Right atrium auricular region (tissue), 2 donors: ENCODE measurements around the gene PRAF2. TPM values are rescaled to one million over a fixed set of nuclear protein-coding genes. Genes with fewer than 3 reads are reported as not detected.
A peak's percentile ranks its signal among the peaks of the same experiment; 100 is the strongest.

Experiments
- DNase-seq: peaks from one replicate; pipeline ENCODE4 v3.0.0-alpha.2; 2019; ENCODE audit warnings: low spot score
- H3K27ac ChIP-seq, 2 donors: fragments of 200-600 bp; sonication (generic); 1 replicate in 1 of 2; 2 replicates in 1 of 2; pipeline ENCODE4 v1.5.1; 2016 to 2019
- H3K27me3 ChIP-seq, 2 donors: fragments of 200-600 bp; sonication (generic); one replicate each; pipeline versions ENCODE4 v1.5.1 to v1.6.0; 2017 to 2019
- H3K36me3 ChIP-seq: fragments of 200-600 bp; sonication (generic); one replicate; pipeline ENCODE4 v1.5.1; 2016
- H3K4me1 ChIP-seq, 2 donors: fragments of 200-600 bp; sonication (generic); one replicate each; pipeline versions ENCODE4 v1.5.1 to v1.6.0; 2017 to 2019
- H3K4me3 ChIP-seq, 2 donors: fragments of 200-600 bp; sonication (generic); 1 replicate in 1 of 2; 2 replicates in 1 of 2; pipeline ENCODE4 v1.5.1; 2017 to 2019; ENCODE audit warnings: mild to moderate bottlenecking in 1 of 2, moderate library complexity in 1 of 2
- H3K9me3 ChIP-seq, 2 donors: fragments of 200-600 bp; sonication (generic); one replicate each; pipeline ENCODE4 v1.5.1; 2019
- CTCF ChIP-seq, 2 donors: fragments of 200-600 bp; sonication (generic); IDR thresholded peaks; one replicate each; pipeline ENCODE4 v1.5.1; 2019; ENCODE audit warnings: antibody characterized with exemption in 2 of 2
- total RNA-seq, 2 donors: library from RNA; depleted of rRNA; stranded (reverse); fragments of >200 nt; gene quantifications; one replicate each; pipeline ENCODE4 v1.1.0, GENCODE V29; 2016

The PRAF2 gene
- total RNA-seq, 2 donors from 2014 or later = 11.5 to 29.7 TPM

GRCh38 chrX:49103637-49104036, 29.8 kb upstream of the PRAF2 start:
- DNase-seq = no peak
- no peak for TF ChIP-seq CTCF (IDR thresholded peaks at IDR 0.05)
- no peaks in the 10 kb centered on the region for H3K36me3 ChIP-seq

GRCh38 chrX:49102190-49102589, 28.4 kb upstream of the PRAF2 start:
- Histone ChIP-seq H3K4me3 (no peak overlapping the region), H3K27ac (no peak overlapping the region), H3K9me3 (no peaks in the 10 kb centered on the region), H3K4me1 (no peaks in the 10 kb centered on the region), H3K27me3 (no peaks in the 10 kb centered on the region), H3K36me3 (no peaks in the 10 kb centered on the region)
- no peak for TF ChIP-seq CTCF (IDR thresholded peaks at IDR 0.05)
- DNase-seq = no peak

More at GRCh38 chrX:49103637-49104036, 29.8 kb upstream of the PRAF2 start:
- no peak overlapping the region for H3K27ac ChIP-seq
- H3K27me3 ChIP-seq = no peaks in the 10 kb centered on the region
- H3K4me1 ChIP-seq = no peaks in the 10 kb centered on the region
- H3K9me3 ChIP-seq = no peaks in the 10 kb centered on the region
- H3K4me3 ChIP-seq = no peak overlapping the region

GRCh38 chrX:49101629-49101984, 27.8 kb upstream of the PRAF2 start:
- H3K27me3 ChIP-seq = no peaks in the 10 kb centered on the region

GRCh38 chrX:49100704-49101628, 27.2 kb upstream of the PRAF2 start:
- peak; percentile 93 for DNase-seq

More at GRCh38 chrX:49101629-49101984, 27.8 kb upstream of the PRAF2 start:
- Histone ChIP-seq H3K4me3 (peak overlapping the region; percentile 45 to 58), H3K27ac (peak overlapping the region in 1 of 2 donors; percentile 71), H3K36me3 (no peaks in the 10 kb centered on the region), H3K4me1 (no peaks in the 10 kb centered on the region), H3K9me3 (no peaks in the 10 kb centered on the region)
- TF ChIP-seq CTCF (IDR thresholded peaks at IDR 0.05) = no peak
- no peak for DNase-seq

GRCh38 chrX:49096419-49096818, 22.6 kb upstream of the PRAF2 start:
- no peak for TF ChIP-seq CTCF (IDR thresholded peaks at IDR 0.05)
- Histone ChIP-seq H3K27me3 (no peaks in the 10 kb centered on the region), H3K9me3 (no peaks in the 10 kb centered on the region), H3K36me3 (no peaks in the 10 kb centered on the region), H3K4me1 (no peaks in the 10 kb centered on the region), H3K4me3 (no peak overlapping the region), H3K27ac (no peak overlapping the region)
- DNase-seq = no peak

More at GRCh38 chrX:49100704-49101628, 27.2 kb upstream of the PRAF2 start:
- peak overlapping the region; percentile 50 to 58 for H3K4me3 ChIP-seq
- no peaks in the 10 kb centered on the region for H3K4me1 ChIP-seq
- H3K27ac ChIP-seq = peak overlapping the region; percentile 9 to 71
- no peak for TF ChIP-seq CTCF (IDR thresholded peaks at IDR 0.05)
- H3K27me3 ChIP-seq = no peaks in the 10 kb centered on the region
- H3K9me3 ChIP-seq = no peaks in the 10 kb centered on the region
- H3K36me3 ChIP-seq = no peaks in the 10 kb centered on the region
